GM18508 (cell line): ENCODE results near the gene LAPTM4A.
"Not testable (repeated sequence)": the region's sequence is repeated elsewhere in the genome, so short reads cannot be mapped to it uniquely, and the experiment has no call there.

Experiments used
- ATAC-seq: cut with Tn5 transposase; IDR thresholded peaks from one replicate; pipeline ENCODE4 v1.9.1; 2021; ENCODE audit warnings: moderate number of reproducible peaks; ENCODE audit not compliant: insufficient read depth, unreplicated experiment

The LAPTM4A gene

GRCh38 chr2:20077411-20077940 is 26.0 kb upstream of the LAPTM4A start:
- no peak for ATAC-seq

GRCh38 chr2:20076757-20077156 is 25.3 kb upstream of the LAPTM4A start:
- no peak for ATAC-seq

DNA sequence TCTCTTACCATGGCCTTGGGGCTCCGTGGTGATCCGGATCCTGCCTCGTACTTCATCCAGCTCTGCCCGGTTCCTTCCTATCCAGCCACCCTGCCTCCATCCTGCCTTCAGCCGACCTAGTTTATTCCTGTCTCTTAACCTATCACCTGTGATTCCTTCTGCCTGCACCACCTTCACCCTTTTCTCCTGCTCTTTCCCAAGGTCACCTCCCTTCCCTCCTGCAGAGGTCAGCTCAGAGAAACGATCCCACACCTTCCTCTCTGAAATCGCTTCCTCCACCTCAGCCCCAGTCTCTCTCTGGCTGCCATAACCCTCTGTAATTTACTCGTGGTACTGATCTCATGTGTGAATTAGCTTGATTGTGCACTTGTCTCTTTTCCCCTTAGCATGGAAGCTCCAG is 23.5 kb upstream of the LAPTM4A start:
- no peak for ATAC-seq

DNA sequence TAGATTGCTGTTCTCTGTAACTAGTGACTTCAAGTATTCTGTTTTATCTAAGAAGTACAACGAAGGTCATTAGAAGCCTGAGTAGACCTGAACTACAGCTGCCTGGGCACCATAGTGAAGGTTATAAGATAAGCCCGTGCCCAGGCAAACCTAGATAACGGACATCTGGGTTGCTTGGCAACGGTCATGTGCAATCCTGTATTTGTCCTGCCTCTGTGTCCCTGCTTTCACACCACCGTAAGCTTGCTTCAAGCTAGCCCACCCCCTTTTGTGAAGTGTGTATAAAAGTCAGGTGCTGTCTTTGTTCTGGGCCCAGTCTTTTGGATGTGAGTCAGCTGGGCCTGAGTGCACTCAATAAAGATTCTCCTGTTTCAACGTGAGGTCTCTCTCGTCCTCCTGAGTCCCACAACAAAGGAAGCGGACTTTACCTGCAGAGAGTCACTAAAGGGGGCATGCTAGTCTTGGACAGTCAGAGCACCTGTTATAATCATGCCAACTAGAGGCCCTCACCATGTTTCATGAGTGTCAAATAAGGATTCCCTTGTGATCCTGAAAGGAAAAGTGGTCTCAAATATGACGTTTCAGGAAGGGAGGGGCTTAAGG is 22.7 kb upstream of the LAPTM4A start:
- ATAC-seq: not testable (repeated sequence)

- ATAC-seq: no peak
Observed at GRCh38 chr2:20073460-20073859, 22.0 kb upstream of the LAPTM4A start.

- no peak for ATAC-seq
Observed at GRCh38 chr2:20072436-20073158, 21.2 kb upstream of the LAPTM4A start.

DNA sequence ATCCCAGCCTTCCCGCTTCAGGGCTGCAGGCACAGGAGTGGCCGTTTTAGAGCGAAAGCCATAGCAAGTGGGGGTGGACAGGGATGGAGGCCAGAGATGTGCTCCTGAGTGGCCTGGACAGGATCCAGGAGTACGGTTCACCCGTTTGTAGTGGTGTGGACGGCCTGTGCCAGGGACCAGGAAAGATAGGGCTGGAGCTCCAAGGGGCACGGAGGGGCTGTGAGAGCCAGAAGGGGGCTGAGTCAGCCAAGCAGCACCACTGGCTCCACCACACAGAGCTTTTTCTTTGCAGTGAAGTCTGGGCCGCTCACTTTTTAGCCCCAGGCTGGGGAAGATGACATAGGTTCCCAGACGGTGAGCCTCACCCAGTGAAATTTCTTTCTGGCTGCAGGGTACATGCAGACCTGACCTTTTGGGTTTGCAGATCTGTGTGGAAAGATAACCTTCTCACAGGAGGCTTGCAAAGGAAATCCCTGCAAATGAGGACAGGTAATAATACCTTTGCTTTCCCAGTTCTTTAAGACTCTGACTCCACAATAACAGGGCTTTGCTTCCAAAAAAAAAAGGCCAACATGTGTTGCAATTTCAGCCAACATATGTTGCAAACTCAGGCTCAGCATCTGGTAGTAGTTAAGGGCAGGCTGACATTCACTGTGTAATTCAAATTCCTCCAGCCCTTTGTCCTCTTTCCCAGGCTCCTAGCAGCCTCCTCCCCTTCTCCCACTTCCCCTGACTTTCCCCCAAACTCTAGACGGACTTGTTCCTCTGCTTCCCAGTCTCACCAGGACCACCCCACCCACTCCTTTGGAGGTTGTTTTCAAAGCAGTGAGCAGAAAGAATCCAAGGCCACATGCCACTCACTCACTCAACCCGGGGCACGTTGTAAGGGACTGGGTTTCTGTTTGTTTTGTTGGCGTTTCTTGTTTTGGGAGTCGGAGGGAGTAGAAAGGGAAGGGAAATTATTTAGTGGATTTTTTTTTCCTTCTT is 20.3 kb upstream of the LAPTM4A start:
- ATAC-seq: no peak

DNA sequence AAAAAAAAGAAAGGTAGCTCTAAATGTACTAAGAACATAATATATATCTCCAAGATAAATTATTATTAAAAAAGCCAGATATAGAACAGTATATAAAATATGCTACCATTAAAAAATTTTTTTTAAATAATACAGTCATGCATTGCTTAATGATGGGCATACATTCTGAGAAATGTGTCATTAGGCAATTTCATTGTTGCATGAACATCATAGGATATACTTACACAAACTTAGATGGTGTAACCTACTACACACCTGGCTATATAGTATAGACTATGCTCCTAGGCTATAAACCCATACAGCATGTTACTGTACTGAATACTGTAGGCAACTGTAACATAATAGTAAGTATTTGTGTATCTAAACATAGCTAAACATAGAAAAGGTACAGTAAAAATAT is 18.3 kb upstream of the LAPTM4A start:
- ATAC-seq: no peak

- ATAC-seq: no peak
Observed at GRCh38 chr2:20067992-20068584, 16.7 kb upstream of the LAPTM4A start.

DNA sequence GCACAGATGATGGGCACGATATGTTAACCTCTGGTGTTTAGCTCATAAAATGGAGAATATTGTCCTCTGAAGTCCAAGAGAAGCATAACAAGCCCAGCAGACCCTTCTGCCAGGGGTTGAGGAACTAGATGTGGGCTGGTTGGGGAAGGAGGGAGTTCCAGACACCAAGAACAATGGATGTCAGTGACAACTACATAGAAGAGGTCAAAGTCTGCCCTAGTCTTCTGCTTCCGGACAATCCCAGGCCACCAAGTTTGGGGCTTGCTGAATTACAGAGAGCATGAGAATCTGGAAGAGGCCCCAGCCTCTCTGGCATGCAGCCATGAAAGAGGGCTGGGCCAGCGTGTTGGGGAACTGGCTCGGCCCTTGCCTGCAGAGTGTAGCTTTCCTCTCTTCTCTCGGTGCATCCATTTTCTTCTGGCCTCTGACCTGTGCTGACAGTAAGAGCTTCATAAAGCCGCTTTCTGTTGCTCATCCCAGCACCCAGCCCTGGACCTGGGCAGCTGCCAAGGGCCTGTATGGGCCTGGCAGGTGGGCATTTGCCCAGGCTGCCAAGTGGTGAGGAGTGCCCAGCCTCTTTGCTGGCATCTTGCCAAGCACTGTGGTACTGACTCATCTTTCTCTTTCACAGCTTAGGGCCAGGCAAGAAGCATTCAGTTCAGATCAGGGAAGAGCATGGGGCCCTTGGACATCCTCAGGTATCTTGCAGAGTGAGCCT is 14.6 kb upstream of the LAPTM4A start:
- no peak for ATAC-seq

- no peak for ATAC-seq
Observed at GRCh38 chr2:20064841-20065240, 13.4 kb upstream of the LAPTM4A start.

DNA sequence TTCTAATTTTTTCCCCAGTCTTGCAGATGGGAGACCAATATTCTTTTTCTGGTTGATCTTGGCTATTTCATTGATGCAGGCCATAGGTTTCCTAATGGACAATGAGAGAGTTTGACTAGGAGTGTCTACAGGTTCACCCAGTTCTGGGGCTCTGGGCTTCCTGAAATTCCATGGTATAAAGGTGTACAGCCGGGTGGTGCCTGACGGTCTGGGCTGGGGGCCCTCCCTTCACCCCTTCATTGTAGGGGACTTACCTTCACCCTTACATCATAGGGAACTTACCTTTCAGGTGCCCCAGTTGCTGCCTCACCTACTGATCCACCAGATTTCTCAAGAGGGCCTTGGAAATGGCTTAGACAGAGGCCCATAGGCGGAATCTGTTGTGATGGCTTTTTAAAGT is 13.0 kb upstream of the LAPTM4A start:
- no peak for ATAC-seq

- no peak for ATAC-seq
Observed at GRCh38 chr2:20062615-20063545, 11.5 kb upstream of the LAPTM4A start.

DNA sequence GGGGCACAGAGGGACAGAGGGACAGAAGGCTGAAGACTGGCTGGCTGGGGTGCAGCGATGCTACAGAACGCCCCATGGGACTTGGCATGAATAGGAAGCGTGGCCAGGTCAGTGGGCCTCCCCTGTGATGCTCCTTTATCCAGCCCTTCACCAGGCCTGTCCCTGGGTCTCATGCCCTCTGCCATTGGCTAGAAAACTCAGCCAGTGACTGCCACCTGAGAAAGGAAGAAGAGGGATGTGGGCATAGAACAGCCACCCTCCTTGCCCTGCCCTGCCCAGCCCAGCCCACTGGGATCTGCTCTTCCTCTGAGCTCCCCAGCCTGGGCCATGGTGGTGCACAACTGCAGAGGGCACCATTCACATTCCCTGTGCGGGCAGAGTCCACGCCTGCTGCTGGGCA is 10.5 kb upstream of the LAPTM4A start:
- no peak for ATAC-seq

DNA sequence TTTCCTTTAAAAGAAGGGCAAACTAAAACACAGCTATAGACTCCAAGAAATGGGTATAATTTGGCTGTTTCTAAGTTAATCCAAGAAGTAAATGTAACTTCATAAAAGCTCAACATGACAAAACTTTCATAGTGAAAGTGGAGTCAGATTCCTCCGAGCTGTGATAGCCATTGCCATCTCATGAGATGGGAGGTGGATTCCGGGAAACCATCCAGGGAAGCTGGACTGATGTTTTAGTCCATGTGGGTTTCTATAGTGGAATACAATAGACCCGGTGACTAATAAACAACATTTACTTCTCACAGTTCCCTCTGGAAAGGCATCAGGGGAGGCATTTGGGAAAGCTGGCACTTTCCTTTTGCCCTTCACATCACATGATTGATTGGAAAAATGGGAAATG is 10.0 kb upstream of the LAPTM4A start:
- ATAC-seq: no peak

GRCh38 chr2:20060106-20060505 is 8.7 kb upstream of the LAPTM4A start:
- no peak for ATAC-seq

- ATAC-seq: no peak
Observed at GRCh38 chr2:20057268-20057667, 5.8 kb upstream of the LAPTM4A start.

GRCh38 chr2:20054931-20055330 is 3.5 kb upstream of the LAPTM4A start:
- no peak for ATAC-seq

GRCh38 chr2:20054119-20054518 is 2.7 kb upstream of the LAPTM4A start:
- no peak for ATAC-seq
